Activated naive CD4-positive, alpha-beta T cell treated with anti-CD3 and anti-CD28 coated beads, Interleukin-2, amount 50 U/mL, for 72 hours (primary cell): ENCODE results near the gene SARM1. TPM values are rescaled to one million over a fixed set of nuclear protein-coding genes. Genes with fewer than 3 reads are reported as not detected.

Experiments used
- ATAC-seq, 2 donors: fragments of 150-1000 bp; cut with Tn5 transposase; 2 replicates each; pipeline ENCODE4 v1.10.0; 2021; ENCODE audit warnings: mild to moderate bottlenecking in 2 of 2, moderate library complexity in 2 of 2
- DNase-seq, 2 donors: peaks; one replicate each; pipeline ENCODE4 v3.0.0; 2021 to 2022; ENCODE audit warnings: low spot score in 2 of 2
- H3K27ac Mint-ChIP-seq, 2 donors: one replicate each; pipeline ENCODE4 v1.8.0; 2022; ENCODE audit warnings: mild to moderate bottlenecking in 2 of 2, mixed read lengths in 2 of 2
- H3K36me3 Mint-ChIP-seq, 2 donors: one replicate each; pipeline ENCODE4 v1.8.0; 2022; ENCODE audit warnings: mixed read lengths in 2 of 2
- H3K9me3 Mint-ChIP-seq, 2 donors: one replicate each; pipeline ENCODE4 v1.8.0; 2022; ENCODE audit warnings: mixed read lengths in 2 of 2
- total RNA-seq, 2 donors: library from RNA; stranded (reverse); gene quantifications; one replicate each; pipeline ENCODE4 v1.2.3, GENCODE V29; 2022

The SARM1 gene
- total RNA-seq, 2 donors from 2014 or later, result 13.9 to 29.5 TPM

DNA sequence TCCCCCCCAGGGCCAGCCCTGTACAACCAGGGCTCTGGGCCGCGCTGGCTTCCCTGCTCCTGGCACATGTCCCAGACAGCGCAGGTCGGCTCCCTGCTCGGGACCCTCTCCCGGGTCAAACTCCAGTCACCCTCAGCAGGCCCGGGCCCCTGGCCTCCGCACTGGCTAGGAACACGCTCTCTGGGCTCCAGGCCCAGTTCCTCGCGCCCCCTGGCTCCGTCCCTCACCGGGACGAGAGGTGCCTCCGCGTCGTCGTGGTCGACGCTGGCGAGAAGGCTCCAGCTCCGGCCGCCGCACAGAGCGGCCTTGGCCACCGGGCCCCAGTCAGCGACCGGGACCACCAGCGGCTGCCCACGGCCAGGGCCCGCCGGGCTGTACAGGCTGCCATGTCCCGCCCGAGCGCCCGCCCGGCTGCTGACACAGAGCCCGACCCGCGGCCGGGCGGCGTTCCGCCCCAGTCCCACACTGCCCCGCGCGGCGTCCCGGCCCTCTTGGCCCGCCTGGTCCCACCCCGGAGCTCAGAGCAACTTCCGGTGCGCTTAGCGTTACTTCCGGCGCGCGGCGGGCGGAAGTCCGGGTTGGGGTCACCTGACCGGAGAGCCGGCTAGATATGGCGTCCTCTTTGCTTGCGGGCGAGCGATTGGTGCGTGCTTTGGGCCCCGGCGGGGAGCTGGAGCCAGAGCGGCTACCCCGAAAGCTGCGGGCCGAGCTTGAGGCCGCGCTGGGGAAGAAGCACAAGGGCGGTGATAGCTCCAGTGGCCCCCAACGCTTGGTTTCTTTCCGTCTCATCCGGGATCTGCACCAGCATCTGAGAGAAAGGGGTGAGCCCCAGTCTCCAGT is 14.2 kb upstream of the SARM1 start, which contains the start of gene POLDIP2:
Gene POLDIP2 (minus strand): TSS at position 467 of the 840 bp plus-strand sequence. CDS start 79 bp downstream, at position 388.
- DNase-seq (peak; percentile 96), ATAC-seq (peak; percentile 99 to 100)
- H3K9me3 Mint-ChIP-seq, result no peaks in the 10 kb centered on the region
- H3K27ac Mint-ChIP-seq, result peak within 1 kb of the TSS; percentile 96 to 99
- H3K36me3 Mint-ChIP-seq, result peaks cover 7 to 32% of the 10 kb centered on the region in 2 donors

DNA sequence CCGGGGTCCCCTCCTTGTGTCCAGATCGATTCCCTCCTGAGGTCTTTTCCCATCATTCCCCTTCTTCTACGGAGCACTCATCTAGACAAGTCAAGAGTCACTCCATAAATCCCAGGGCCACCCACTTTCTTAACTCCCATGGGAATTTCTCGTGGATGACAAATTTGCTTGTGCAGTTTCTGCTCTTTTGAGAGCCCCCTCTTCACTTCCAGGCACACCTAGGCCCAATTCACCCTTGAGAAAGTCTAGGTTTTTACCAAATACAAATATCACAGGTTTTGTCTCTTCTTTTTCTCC is 13.6 kb upstream of the SARM1 start:
- Mint-ChIP-seq H3K36me3 (peaks cover 7 to 32% of the 10 kb centered on the region in 2 donors), H3K27ac (peak overlapping the region; percentile 96 to 99), H3K9me3 (no peaks in the 10 kb centered on the region)
- ATAC-seq (no peak), DNase-seq (no peak)

DNA sequence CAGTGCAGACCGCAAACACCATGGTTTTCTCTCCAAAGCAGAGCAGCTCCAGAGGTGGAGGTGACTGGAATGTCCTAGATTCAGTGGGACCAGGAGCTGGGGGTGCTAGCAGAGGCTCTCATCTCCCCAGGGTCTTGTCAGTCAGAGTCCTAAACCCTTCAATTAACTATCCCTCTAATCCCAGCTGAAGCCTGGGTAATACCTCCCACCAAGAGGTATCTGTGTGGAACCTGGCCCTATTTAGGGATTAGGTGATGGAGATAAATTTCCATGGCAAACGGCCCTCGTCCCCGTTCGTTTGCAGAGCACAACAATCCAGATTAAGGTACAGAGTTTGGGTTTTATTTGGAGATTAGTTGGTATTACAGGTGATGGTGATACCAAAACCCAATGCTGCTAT is 8.3 kb upstream of the SARM1 start:
- Mint-ChIP-seq H3K27ac (peak overlapping the region in 1 of 2 donors; percentile 7), H3K36me3 (peaks cover 0 to 15% of the 10 kb centered on the region in 2 donors), H3K9me3 (no peaks in the 10 kb centered on the region)
- no peak for DNase-seq
- no peak for ATAC-seq

DNA sequence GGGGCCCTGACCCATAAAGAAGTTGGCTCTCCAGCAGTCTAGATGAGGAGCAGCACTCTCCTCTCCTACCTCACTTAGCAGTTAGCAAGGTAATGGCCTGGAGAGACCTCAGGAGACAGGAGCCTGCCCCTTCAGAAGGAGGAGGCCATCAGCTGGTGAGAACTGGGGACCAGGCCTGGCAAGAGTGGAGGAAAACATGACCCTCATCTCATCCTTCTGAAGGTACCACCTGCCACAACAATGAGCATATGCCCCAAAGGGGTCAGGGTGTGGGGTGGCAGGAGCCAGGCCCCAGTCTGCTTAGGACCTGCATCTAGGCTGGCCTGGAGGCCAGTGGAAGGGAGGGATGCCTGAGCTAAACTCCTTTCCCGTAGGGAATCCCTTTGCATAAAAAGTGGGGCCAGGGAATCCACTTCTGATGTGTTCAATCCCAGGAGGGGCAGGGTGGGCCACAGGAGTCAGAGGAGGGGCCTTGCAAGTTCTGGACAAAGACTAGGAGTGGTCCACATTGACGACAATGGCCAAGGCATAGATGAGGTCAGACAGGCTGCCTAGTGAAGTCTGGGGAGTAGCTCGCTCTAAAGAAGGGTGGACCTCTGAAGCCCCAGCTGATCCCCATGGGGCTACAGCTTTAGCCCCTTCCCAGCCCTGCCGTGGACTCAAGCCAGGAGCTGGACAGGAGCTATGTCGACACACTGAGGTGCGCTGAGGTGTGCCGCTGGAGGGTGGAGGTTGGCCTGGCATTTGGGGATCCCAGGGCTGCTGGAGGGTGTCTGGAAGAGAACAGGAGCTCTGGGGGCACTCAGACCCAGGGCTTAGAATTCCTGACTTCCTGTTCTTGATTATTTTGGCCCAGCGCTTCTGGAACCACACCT is 7.5 kb upstream of the SARM1 start:
- Mint-ChIP-seq H3K36me3 (peaks cover 0 to 14% of the 10 kb centered on the region in 2 donors), H3K9me3 (no peaks in the 10 kb centered on the region), H3K27ac (no peak overlapping the region)
- no peak for ATAC-seq
- DNase-seq, result no peak

- DNase-seq (no peak), ATAC-seq (no peak)
- Mint-ChIP-seq H3K27ac (peak within 1 kb of the TSS in 1 of 2 donors; percentile 74), H3K9me3 (no peaks in the 10 kb centered on the region), H3K36me3 (peaks cover 0 to 14% of the 10 kb centered on the region in 2 donors)
These were observed 6.7 kb upstream of the SARM1 start, which contains the start of gene SEBOX for GRCh38 chr17:28364665-28365363. TSS of gene SEBOX (minus strand) at chr17:28365199. CDS start at chr17:28365151, 48 bp downstream.

GRCh38 chr17:28365487-28365886 is 6.0 kb upstream of the SARM1 start:
- H3K9me3 Mint-ChIP-seq, result no peaks in the 10 kb centered on the region
- no peak overlapping the region for H3K27ac Mint-ChIP-seq
- ATAC-seq, result no peak
- no peak for DNase-seq
- peaks cover 0 to 9% of the 10 kb centered on the region in 2 donors for H3K36me3 Mint-ChIP-seq

- no peak for DNase-seq
- ATAC-seq, result no peak
- Mint-ChIP-seq H3K36me3 (no peaks in the 10 kb centered on the region), H3K9me3 (no peaks in the 10 kb centered on the region), H3K27ac (peak overlapping the region; percentile 37 to 74)
These were observed 4.9 kb upstream of the SARM1 start for GRCh38 chr17:28366605-28367004.

DNA sequence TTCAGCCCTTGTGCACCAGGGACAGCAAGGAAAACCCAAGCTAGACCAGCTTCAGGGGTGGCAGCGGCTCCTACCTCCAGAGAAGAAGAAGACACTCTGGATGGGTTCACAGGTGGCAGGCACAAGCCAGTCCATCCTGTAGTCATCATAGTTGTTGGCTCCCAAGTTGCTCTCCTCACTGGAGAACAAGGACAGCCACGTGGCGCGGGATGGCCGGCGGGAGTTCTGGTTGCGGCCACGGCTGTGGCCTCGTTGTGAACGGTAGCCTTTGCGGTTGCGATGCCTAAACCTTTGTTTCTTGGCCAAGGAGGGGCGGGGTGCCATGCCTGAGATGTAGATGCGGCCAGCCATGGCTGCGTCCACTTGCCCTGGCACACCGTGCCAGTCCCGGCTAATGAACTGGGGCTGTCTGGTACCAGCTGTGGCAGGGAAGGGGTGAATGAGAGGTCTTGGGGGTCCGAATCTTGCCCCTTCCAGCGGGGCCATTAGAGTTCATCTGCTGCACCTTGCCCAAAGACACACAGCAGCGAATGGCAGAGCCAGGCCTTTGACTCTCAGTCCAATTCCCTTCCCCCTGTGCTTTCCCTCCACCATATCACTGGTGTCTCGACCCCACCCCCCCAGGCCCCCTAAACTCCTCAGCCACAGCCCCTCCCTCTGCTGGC is 3.7 kb upstream of the SARM1 start:
- DNase-seq (no peak), ATAC-seq (no peak)
- peaks cover 0 to 6% of the 10 kb centered on the region in 2 donors for H3K36me3 Mint-ChIP-seq
- no peaks in the 10 kb centered on the region for H3K9me3 Mint-ChIP-seq
- no peak overlapping the region for H3K27ac Mint-ChIP-seq

DNA sequence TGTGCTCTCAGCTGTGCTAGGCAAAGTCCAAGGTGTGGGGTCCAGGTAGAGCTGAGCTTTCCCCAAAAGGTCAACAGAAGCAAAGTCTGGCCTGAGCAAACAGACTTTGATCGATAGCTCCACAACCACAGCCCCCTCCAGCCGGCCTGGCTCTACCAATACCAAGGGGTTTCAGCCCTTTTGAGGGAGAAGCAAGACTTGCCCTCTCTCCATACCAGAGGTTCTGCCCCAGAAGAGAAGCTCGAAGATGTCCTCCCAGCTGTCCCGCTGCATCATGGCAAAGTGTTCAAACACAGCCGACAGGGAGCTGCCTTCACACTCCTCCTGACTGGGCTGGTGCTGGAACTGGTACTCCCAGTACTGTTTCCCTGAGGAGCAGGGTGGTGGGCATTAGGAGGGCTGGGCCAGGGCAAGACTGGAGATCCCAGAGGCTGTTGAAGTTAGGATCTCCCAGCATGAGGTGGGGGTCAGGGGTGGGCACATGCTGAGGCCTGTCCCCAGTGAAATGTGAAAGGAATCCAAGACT is 3.1 kb upstream of the SARM1 start:
- H3K9me3 Mint-ChIP-seq, result no peaks in the 10 kb centered on the region
- no peak for DNase-seq
- no peak overlapping the region for H3K27ac Mint-ChIP-seq
- no peak for ATAC-seq
- peaks cover 0 to 11% of the 10 kb centered on the region in 2 donors for H3K36me3 Mint-ChIP-seq

GRCh38 chr17:28368915-28369683 is 2.4 kb upstream of the SARM1 start:
- H3K36me3 Mint-ChIP-seq, result peaks cover 0 to 16% of the 10 kb centered on the region in 2 donors
- no peak for ATAC-seq
- no peaks in the 10 kb centered on the region for H3K9me3 Mint-ChIP-seq
- no peak overlapping the region for H3K27ac Mint-ChIP-seq
- no peak for DNase-seq

GRCh38 chr17:28369684-28370034 is 1.8 kb upstream of the SARM1 start:
- Mint-ChIP-seq H3K36me3 (peaks cover 0 to 16% of the 10 kb centered on the region in 2 donors), H3K9me3 (no peaks in the 10 kb centered on the region), H3K27ac (peak overlapping the region in 1 of 2 donors; percentile 82)
- no peak for DNase-seq
- no peak for ATAC-seq

DNA sequence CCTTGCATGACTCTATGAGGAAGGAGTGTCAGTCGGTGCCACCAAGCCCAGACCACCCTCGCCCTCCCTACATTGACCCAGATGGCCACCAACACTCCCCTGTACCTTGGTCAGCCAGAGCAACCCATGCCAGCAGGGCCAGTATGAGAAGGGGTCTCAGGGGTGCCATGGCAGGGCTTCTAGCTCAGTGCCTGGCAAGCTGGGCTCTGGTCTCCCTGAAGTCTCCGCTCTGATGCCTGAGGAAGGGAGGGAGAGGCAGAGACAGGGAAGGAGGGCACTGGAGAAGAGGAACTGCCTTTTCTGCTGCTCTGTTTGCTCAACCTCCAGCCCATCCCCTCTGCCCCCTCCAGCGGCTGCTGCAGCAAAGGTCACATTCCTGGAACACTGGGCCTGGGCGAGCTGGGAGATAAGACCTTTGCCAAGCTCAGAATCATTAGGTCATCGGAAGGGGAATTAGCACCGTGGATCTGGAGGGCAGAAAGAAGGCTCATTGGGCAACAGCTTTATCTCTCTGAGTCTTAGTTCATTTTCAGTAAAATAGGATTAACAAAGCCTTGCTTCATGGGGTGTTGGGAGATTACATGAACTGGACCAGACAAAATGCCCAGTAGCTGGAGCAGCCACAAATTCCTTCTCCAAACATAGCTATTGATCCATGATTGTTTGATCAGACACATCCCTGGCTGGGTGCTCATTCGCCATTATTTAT is 1.3 kb upstream of the SARM1 start, which contains the start of gene VTN:
Gene VTN (minus strand): TSS at position 273 of the 709 bp plus-strand sequence. CDS start 104 bp downstream, at position 169.
- peaks cover 0 to 16% of the 10 kb centered on the region in 2 donors for H3K36me3 Mint-ChIP-seq
- ATAC-seq (no peak), DNase-seq (no peak)
- peak within 1 kb of the TSS; percentile 82 to 94 for H3K27ac Mint-ChIP-seq
- no peaks in the 10 kb centered on the region for H3K9me3 Mint-ChIP-seq

DNA sequence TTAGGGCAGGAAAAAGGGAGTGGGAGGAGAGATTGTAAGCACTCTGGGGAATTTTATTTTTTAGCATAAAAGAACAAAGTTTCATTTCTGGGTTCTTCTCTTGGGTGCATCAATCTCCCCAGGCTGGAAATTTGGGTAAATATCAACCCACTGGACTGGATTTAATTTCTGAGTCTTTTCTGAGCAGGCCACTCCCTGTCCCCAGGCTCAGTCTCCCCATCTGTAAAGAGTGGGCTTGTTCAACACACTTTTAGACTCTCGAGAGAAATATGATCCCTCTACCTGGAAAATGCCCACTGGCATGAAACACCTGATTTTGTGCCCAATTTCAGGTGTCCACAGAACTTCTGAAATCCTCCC is 770 bp upstream of the SARM1 start:
- Mint-ChIP-seq H3K9me3 (no peaks in the 10 kb centered on the region), H3K36me3 (peaks cover 0 to 16% of the 10 kb centered on the region in 2 donors), H3K27ac (peak overlapping the region in 1 of 2 donors; percentile 82)
- DNase-seq (no peak), ATAC-seq (no peak)

DNA sequence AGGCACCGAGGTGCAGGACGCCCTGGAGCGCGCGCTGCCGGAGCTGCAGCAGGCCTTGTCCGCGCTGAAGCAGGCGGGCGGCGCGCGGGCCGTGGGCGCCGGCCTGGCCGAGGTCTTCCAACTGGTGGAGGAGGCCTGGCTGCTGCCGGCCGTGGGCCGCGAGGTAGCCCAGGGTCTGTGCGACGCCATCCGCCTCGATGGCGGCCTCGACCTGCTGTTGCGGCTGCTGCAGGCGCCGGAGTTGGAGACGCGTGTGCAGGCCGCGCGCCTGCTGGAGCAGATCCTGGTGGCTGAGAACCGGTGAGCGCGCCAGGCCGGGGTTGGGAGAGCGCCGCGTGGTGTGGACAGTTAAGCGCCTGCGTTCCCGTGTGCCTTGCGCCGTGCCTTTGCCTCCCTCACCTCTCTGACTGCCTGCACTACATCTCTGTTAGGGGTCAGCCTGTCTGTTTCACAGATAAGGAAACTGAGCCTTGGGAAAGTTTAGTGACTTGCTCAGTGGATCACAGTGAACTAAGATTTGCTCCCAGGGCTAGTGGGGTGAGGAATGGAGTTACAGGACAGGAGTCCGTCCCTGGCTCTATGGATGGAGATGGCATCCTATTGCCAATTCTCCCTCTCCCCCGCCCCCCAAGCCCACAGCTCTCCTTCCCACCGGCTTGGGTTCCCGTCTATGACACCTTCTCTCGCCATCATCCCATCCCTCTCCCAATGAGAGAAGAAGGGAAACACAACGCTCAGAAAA is 880 bp downstream of the SARM1 start:
- Mint-ChIP-seq H3K27ac (peak overlapping the region; percentile 82 to 94), H3K9me3 (no peaks in the 10 kb centered on the region), H3K36me3 (peaks cover 0 to 16% of the 10 kb centered on the region in 2 donors)
- DNase-seq (peak in 1 of 2 donors; percentile 40), ATAC-seq (peak; percentile 8 to 23)
